ENCODE results near the gene SHKBP1. TPM values are rescaled to one million over a fixed set of nuclear protein-coding genes. Genes with fewer than 3 reads are reported as not detected.
A peak's percentile ranks its signal among the peaks of the same experiment; 100 is the strongest.

SHKBP1 gene
- total and polyA plus RNA-seq, 9 of the 15 experiments (the other 6 are each of a cell fraction or from before 2014, with no cell fraction given): 1.2 to 58.1 (median 22.3) TPM

DNA sequence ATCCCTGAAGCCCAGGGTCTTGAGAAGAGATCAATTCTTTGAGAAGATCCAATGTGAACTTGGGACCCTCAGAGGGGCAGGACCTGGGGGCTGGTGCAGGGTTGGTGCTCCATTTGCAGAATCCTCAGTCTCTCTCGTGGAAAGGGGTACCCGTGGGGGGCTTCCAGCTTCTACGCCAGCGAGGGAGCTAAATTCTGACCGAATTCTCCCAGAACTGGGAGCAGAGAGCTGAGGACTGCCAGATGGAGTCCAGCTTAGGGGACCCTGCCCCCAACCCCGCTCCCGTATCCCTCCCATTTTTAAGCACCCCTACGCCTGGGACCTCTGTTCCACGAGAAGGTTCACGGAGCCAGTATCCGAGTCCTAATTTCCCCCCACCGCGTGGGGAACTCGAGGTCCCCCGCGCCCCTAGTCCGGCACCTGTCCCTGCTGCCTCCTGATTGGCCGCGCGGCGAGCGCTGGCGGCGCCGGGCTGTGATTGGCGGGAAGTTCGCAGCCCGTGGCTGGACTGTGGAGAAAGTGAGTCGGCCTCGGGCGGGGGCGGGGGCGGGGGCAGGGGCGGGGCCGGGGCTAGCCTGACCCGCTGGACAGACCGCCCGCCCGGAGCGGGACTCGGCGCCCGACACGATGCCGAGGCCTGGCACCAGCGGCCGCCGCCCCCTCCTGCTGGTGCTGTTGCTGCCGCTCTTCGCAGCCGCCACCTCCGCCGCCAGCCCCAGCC is 20.1 kb downstream of the SHKBP1 start (continued):
- TF ChIP-seq NR0B1 (IDR thresholded peaks at IDR 0.05; ENCODE audit: partially characterized antibody): no peak
- TF ChIP-seq, protein P1, sequence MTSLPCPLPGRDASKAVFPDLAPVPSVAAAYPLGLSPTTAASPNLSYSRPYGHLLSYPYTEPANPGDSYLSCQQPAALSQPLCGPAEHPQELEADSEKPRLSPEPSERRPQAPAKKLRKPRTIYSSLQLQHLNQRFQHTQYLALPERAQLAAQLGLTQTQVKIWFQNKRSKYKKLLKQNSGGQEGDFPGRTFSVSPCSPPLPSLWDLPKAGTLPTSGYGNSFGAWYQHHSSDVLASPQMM (CRISPR knock-in tag; IDR thresholded peaks at IDR 0.05): no peak
- no peak for TF ChIP-seq XRCC4 (IDR thresholded peaks at IDR 0.05; ENCODE audit: extremely low read depth, insufficient read depth, insufficient read length)
- no peak for TF ChIP-seq CTCF (IDR thresholded peaks at IDR 0.05 in 2 of 3, conservative IDR thresholded peaks at IDR 0.05 in 1 of 3; ENCODE audit: insufficient read depth in 2 of 3, low read depth in 1 of 3, low read length in 3 of 3)
- TF ChIP-seq HMG20A (CRISPR knock-in tag; conservative IDR thresholded peaks at IDR 0.05): no peak
- TF ChIP-seq SIRT6 (IDR thresholded peaks at IDR 0.05; ENCODE audit: low read depth, low read length): no peak
- no peak for TF ChIP-seq PTTG1 (tag; IDR thresholded peaks at IDR 0.05; ENCODE audit: low read depth)
- no peak for TF ChIP-seq TFAM (CRISPR knock-in tag; conservative IDR thresholded peaks at IDR 0.05)
- TF ChIP-seq SIX5 (IDR thresholded peaks at IDR 0.05; ENCODE audit: borderline replicate concordance in 1 of 2, insufficient read depth in 1 of 2, low read depth in 1 of 2, low read length in 2 of 2): no peak
- no peak for TF ChIP-seq CHCHD3 (CRISPR knock-in tag; IDR thresholded peaks at IDR 0.05)
- no peak for TF ChIP-seq HES1 (IDR thresholded peaks at IDR 0.05; ENCODE audit: low read depth)
- TF ChIP-seq, protein P2, sequence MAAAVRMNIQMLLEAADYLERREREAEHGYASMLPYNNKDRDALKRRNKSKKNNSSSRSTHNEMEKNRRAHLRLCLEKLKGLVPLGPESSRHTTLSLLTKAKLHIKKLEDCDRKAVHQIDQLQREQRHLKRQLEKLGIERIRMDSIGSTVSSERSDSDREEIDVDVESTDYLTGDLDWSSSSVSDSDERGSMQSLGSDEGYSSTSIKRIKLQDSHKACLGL (CRISPR knock-in tag; IDR thresholded peaks at IDR 0.05; ENCODE audit: borderline replicate concordance, poor library complexity, severe bottlenecking): no peak
- TF ChIP-seq, protein P3, sequence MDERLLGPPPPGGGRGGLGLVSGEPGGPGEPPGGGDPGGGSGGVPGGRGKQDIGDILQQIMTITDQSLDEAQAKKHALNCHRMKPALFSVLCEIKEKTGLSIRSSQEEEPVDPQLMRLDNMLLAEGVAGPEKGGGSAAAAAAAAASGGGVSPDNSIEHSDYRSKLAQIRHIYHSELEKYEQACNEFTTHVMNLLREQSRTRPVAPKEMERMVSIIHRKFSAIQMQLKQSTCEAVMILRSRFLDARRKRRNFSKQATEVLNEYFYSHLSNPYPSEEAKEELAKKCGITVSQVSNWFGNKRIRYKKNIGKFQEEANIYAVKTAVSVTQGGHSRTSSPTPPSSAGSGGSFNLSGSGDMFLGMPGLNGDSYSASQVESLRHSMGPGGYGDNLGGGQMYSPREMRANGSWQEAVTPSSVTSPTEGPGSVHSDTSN (CRISPR knock-in tag; IDR thresholded peaks at IDR 0.05; ENCODE audit: low read depth): peak; percentile 31; the same call in 1 of the 2 replicates
- TF ChIP-seq, protein P3 (tag; conservative IDR thresholded peaks at IDR 0.05; ENCODE audit: low read depth): no peak
- TF ChIP-seq CCAR2 (IDR thresholded peaks at IDR 0.05; ENCODE audit: low read depth, low read length): no peak
- TF ChIP-seq MYBL2 (IDR thresholded peaks at IDR 0.05; ENCODE audit: low read depth): no peak
- TF ChIP-seq MYBL2 (CRISPR knock-in tag; IDR thresholded peaks at IDR 0.05; ENCODE audit: borderline replicate concordance): no peak
- no peak for TF ChIP-seq ZNF121 (CRISPR knock-in tag; conservative IDR thresholded peaks at IDR 0.05)
- TF ChIP-seq NFE2 (IDR thresholded peaks at IDR 0.05; ENCODE audit: low read depth): no peak
- TF ChIP-seq CXXC5 (CRISPR knock-in tag; IDR thresholded peaks at IDR 0.05): peak; percentile 71

All from K562 (cell line).